Parathyroid adenoma (tissue), 2 donors: ENCODE measurements around the gene RAC3.

Experiments used
- H2AFZ ChIP-seq: fragments of 300-600 bp; sonication (generic); one replicate; pipeline ENCODE4 v1.7.0; 2017; ENCODE audit warnings: antibody characterized with exemption, mild to moderate bottlenecking
- H3K27ac ChIP-seq: fragments of 300-600 bp; sonication (generic); one replicate; pipeline ENCODE4 v1.7.0; 2017
- H3K27me3 ChIP-seq: fragments of 300-600 bp; sonication (generic); one replicate; pipeline ENCODE4 v1.7.0; 2017; ENCODE audit warnings: low read length; ENCODE audit not compliant: control insufficient read depth, insufficient read depth
- H3K36me3 ChIP-seq: fragments of 300-600 bp; sonication (generic); one replicate; pipeline ENCODE4 v1.7.0; 2017; ENCODE audit warnings: low read length; ENCODE audit not compliant: control insufficient read depth, insufficient read depth
- H3K4me1 ChIP-seq: fragments of 300-600 bp; sonication (generic); one replicate; pipeline ENCODE4 v1.7.0; 2017; ENCODE audit warnings: control low read depth
- H3K4me2 ChIP-seq: fragments of 300-600 bp; sonication (generic); one replicate; pipeline ENCODE4 v1.7.0; 2017; ENCODE audit warnings: low read length
- H3K4me3 ChIP-seq: fragments of 300-600 bp; sonication (generic); one replicate; pipeline ENCODE4 v1.7.0; 2017; ENCODE audit warnings: low read depth, low read length
- H3K79me2 ChIP-seq: fragments of 300-600 bp; sonication (generic); one replicate; pipeline ENCODE4 v1.7.0; 2017; ENCODE audit warnings: control low read depth
- H3K9ac ChIP-seq: fragments of 300-600 bp; sonication (generic); one replicate; pipeline ENCODE4 v1.7.0; 2017; ENCODE audit warnings: mild to moderate bottlenecking
- H3K9me3 ChIP-seq: fragments of 300-600 bp; sonication (generic); one replicate; pipeline ENCODE4 v1.7.0; 2017; ENCODE audit warnings: low read length; ENCODE audit not compliant: control insufficient read depth
- TF ChIP-seq, protein P1 (sequence below): fragments of 300-600 bp; sonication (generic); IDR thresholded peaks from one replicate; pipeline ENCODE4 v1.7.0; 2017; ENCODE audit warnings: antibody characterized with exemption, mild to moderate bottlenecking
- donor health status: primary hyperparathyroidism.

Gene RAC3

DNA sequence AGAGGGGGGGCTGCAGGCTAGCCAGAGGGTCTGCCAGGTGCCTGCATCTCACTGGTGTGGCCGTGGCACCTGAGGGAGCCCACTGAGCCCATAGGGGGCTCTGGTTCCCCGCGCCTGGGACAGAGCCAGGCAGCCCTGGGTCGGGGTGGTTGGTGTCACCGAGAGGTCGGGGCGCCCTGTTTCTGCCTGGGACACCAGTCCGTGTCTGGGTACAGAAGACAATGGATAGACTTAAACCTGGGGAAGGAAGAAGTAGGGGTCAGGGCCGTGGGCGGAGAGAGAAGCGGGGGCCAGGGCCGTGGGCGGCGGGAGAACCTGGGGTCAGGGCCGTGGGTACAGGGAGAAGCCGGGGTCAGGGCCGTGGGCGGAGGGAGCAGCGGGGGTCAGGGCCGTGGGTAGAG is 17.1 kb downstream of the RAC3 start:
- H3K4me3 ChIP-seq = no peak overlapping the region

DNA sequence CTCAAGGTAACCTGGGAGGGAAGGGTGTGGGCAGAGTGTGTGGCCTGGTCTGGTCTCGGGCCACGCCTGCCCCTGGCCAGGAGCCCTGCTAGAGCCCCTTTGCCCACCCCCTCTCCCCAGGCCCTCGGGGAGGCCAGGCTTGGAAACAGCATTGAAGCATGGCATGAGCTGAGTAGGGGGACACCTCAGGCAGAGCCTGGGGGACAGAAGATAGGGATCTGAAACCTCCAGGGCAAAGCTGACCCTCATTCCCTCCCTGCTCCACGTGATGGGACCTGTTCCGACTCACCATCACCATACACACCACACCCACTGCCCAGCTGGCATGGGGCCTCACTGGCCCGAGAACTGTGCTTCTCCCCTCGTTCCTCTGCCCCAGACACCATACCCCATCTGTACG is 17.6 kb downstream of the RAC3 start:
- H2AFZ ChIP-seq = no peak overlapping the region
- no peaks in the 10 kb centered on the region for H3K4me1 ChIP-seq
- no peaks in the 10 kb centered on the region for H3K79me2 ChIP-seq
- H3K27me3 ChIP-seq = no peaks in the 10 kb centered on the region
- H3K36me3 ChIP-seq = no peaks in the 10 kb centered on the region
- no peak overlapping the region for H3K4me3 ChIP-seq
- TF ChIP-seq, protein P1, sequence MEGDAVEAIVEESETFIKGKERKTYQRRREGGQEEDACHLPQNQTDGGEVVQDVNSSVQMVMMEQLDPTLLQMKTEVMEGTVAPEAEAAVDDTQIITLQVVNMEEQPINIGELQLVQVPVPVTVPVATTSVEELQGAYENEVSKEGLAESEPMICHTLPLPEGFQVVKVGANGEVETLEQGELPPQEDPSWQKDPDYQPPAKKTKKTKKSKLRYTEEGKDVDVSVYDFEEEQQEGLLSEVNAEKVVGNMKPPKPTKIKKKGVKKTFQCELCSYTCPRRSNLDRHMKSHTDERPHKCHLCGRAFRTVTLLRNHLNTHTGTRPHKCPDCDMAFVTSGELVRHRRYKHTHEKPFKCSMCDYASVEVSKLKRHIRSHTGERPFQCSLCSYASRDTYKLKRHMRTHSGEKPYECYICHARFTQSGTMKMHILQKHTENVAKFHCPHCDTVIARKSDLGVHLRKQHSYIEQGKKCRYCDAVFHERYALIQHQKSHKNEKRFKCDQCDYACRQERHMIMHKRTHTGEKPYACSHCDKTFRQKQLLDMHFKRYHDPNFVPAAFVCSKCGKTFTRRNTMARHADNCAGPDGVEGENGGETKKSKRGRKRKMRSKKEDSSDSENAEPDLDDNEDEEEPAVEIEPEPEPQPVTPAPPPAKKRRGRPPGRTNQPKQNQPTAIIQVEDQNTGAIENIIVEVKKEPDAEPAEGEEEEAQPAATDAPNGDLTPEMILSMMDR = no peak
- H3K9ac ChIP-seq = no peak overlapping the region
- H3K9me3 ChIP-seq = no peaks in the 10 kb centered on the region
- H3K4me2 ChIP-seq = no peak overlapping the region
- no peak overlapping the region for H3K27ac ChIP-seq

More for the DNA sequence above, 17.1 kb downstream of the RAC3 start:
- Histone ChIP-seq H3K27ac (no peak overlapping the region), H2AFZ (no peak overlapping the region), H3K9ac (no peak overlapping the region), H3K27me3 (no peaks in the 10 kb centered on the region), H3K4me1 (no peaks in the 10 kb centered on the region), H3K9me3 (no peaks in the 10 kb centered on the region), H3K36me3 (no peaks in the 10 kb centered on the region), H3K79me2 (no peaks in the 10 kb centered on the region), H3K4me2 (no peak overlapping the region)
- TF ChIP-seq, protein P1 = no peak

DNA sequence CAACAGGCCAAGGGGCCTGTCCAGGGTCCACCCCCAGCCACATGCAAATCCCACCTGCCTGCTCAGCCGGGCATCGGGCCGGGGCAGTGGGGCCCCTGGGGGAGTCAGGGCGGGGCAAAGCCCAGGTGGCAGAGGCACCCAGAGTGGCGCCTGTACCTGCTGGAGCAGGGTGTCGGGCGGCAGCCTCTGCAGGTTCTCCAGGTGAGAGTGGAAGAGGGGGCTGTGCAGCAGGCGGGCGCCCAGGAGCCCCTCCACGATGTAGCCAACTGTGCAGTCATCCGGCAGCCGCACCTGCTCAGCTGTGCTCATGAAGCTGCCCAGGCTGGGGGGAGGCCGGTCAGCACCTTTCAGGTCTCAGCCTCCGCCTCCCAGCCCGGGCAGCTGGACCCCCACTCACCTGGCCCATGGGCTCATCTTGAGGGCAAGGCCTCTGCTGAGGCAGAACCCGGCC is 18.1 kb downstream of the RAC3 start:
- H3K4me3 ChIP-seq = no peak overlapping the region
- H3K4me1 ChIP-seq = no peaks in the 10 kb centered on the region
- no peaks in the 10 kb centered on the region for H3K79me2 ChIP-seq
- H3K27me3 ChIP-seq = no peaks in the 10 kb centered on the region
- H3K4me2 ChIP-seq = no peak overlapping the region
- no peaks in the 10 kb centered on the region for H3K9me3 ChIP-seq
- TF ChIP-seq, protein P1 = no peak
- no peak overlapping the region for H3K27ac ChIP-seq
- no peak overlapping the region for H3K9ac ChIP-seq
- no peak overlapping the region for H2AFZ ChIP-seq
- H3K36me3 ChIP-seq = no peaks in the 10 kb centered on the region

DNA sequence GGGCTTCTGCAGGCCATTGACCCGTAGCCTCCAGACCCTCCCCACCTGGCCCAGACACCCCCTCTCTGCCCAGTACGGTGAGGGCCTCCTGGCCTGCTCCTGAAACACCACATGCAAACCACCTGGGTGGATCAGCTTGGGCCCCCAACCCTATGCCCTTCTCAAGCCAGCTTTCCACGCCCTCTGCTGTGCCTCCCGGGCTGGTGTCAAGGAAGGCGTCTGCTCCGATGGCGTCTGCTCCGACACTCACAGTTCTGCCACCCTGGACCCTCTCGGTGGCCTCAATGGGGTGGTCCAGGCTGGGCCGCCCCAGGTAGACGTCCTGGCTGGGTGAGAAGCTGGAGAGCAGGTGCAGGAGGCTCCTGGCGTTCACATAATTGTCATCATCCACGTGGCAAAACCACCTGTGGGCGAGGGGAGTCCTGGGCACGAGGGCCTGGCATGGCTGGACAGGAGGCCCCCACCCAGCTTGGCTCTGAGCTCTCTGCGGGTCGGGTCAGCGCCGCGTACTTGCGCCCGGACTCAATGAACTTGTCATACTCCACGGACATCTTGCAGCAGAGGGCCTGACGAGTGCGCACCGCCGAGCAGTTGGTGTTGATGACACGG is 18.8 kb downstream of the RAC3 start:
- TF ChIP-seq, protein P1 = no peak
- Histone ChIP-seq H3K27ac (no peak overlapping the region), H3K27me3 (no peaks in the 10 kb centered on the region), H3K9me3 (no peaks in the 10 kb centered on the region), H2AFZ (no peak overlapping the region), H3K9ac (no peak overlapping the region), H3K4me1 (no peaks in the 10 kb centered on the region), H3K4me2 (peak overlapping the region; percentile 95), H3K36me3 (no peaks in the 10 kb centered on the region), H3K79me2 (no peaks in the 10 kb centered on the region), H3K4me3 (peak overlapping the region; percentile 70)
